Cortex of kidney (tissue), 1 donor: ENCODE results near the gene WDR36.

Experiments
- DNase-seq: peaks from one replicate; lab custom pipeline; 2025; lab: John Stamatoyannopoulos, UW

WDR36 gene

DNA sequence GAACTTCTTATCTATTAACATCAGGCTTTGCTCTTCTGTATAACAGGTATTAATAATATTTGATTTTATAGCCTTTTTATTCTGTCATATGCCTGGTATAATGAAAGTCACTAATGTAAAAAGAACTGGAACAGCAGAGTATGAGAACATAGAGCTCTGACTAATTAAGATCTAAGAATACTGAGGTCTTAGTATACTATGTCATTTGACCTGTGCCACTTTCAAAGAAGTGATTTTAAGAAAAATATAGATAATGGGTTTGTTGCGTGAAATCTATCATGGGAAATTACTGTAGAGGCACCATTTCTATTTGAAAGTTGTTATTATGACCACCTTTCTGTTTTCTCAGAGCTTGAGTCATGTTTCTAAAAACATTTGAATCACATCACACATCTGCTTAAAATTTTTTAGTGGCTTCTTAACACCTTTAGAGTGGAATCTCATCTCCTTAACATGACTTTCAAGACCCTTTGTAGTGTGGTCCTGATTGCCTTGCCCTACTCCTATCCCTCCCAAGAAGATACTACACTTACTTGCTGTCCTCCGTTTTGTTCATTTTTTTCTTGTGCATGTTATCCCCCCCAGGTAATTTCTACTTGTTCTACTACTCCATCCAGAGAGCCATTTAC lies 14.3 kb downstream of the WDR36 start:
- no peak for DNase-seq

DNA sequence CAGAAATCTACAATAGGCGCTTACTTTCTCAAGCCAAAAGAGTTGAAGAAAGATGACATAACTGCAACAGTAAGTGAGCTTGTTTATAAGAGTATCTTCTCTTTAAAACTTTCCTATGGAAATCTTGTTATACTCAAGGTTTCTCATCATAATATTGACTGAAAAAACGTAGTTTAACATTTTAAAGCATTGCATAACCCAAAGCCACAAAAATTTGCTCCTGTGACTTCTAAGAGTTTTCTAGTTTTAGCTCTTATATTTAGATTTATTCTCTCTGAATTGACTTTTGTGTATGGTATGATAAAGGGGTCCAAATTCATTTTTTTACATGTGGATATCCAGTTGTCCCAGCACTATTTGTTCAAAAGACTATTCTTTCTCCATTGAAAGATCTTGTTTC lies 15.2 kb downstream of the WDR36 start:
- DNase-seq, result no peak

DNA sequence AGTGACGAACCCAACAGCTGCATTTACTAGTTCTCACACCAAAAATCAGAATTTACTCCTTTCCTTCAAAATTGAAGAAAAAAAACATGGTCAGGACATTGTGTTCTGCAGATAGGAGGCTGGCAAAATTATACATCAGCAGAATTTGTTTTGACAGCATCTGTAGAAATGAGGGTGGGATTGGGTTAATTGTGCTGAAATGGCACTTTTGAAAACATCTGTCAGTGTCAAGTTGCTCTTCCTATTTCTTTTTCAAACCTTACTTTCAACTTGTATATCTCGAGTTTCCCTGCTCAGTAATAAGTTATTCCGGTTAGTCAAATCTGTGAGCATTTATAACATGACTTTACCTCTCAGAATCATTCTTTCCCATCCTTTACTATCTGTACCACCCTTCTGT lies 19.8 kb downstream of the WDR36 start:
- no peak for DNase-seq

DNA sequence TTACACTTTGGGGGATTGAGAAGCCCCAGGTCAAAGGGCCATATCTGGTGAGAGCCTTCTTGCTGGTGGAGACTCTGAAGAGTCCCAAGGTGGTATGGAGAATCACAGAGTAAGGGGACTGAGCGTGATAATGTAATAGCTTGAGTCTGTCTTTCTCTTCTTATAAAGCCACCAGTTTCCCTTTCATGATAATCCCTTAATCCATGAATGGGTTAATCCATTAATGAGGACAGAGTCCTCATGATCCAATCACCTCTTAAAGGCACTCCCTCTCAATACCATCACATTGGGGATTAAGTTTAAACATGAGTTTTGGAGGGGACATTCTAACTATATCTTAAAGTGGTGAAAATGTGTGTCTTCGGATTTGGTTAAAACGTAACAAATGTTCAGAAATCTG lies 21.5 kb downstream of the WDR36 start:
- no peak for DNase-seq

DNA sequence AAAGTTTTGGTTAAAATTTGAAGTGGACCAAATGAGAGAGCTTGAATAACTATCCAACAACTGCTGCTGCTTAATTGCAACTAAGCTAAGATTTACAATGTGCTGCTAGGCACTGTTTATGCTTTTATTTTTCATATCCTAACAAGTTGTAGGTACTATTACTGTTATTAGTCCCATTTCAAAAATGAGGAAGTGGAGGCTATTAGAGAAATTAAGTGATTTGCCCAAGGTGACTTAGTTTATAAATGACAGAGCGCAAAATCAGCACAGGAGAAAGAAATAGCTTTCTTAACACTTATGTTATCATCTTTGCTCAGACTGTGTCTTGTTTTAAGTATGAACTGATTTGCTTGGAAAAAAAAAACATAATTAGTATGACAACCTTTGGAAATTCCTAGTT lies 23.1 kb downstream of the WDR36 start:
- no peak for DNase-seq

DNA sequence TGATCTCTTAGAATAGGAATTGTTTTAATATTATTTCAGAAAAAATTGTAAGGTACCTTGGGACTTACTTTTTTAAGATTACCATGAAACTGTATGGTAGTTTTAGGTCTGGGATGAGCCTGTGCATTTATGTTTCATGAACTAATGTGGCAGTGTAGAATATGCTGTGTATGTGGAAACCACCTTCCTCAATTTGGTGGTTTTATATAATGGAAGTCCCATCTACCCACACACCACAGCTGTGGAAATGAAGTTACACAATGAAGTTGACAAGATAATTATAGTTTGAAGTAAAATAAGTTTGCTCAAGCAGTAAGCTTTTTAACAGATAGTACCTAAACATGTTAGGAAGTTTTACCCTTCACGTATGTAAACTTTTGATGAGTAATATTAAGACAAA lies 24.4 kb downstream of the WDR36 start:
- DNase-seq, result no peak

DNA sequence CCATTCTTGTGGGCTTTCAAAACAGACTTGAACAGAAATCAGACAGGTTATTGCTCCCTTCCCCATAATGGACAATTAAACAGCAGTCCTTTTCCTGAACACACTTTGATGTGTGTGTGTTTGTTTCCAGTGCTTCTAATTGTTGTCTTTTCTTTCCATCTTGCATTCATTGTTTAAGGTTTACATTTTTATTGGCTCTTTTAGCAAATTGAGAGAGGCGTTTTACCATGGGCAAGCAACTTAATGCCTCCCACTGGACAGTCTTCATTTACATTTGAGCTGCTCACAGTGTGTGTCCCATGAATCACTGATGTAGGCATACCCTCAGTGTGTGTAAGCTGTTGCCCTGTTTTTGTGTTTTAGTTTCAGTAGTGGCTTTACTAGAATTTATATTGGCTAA lies 25.0 kb downstream of the WDR36 start:
- no peak for DNase-seq

DNA sequence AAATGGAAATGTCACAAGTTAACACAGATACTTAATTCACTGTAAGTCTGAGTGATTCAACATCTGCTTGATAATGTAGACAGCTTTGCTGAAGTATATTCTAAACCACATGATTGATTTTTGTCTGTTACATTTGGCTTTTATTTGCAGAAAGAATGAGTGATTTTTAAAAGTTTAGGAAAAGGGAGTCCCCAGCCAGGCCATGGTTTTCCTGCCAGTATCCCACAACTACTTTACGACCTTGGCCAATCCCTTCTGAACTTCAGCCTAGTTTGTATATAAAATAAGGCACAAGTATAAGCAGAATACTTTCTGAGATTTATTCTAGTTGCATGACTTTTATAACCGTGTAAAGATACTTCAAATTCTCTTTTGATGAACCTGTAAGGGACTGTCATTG lies 27.1 kb downstream of the WDR36 start:
- DNase-seq, result no peak

DNA sequence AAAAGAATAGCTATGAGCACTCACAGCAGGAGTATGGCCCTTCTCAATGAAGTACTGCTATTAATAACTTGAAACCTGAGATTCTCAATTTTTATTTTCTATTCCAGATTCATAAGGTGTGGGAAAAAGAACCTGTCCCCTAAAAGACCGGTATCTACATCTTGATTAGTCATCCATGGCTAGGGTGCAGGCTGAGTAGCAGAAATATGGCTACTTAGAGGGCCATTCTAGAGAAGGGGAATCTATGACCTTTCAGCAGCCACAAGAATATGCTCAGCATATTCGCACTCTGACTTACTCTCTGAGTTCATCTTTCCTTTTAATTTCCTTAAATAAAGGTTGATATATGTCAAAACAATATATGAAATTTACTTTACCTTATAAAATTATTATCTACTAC lies 27.7 kb downstream of the WDR36 start:
- DNase-seq, result no peak

DNA sequence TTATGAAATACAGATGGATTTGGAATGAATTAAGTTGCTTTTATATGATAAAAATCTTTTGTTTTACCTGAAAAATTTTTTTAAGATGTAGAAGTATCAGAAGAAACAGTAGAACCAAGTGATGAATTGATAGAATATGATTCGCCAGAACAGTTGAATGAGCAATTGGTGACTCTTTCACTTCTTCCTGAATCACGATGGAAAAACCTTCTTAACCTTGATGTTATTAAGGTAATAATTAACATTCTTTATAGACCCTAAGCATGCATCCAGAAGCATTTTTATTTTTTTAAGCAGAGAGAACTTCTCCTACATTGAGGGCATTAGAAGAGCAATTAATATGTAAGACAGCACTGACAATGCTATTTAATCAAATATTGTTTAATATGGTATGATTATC lies 28.8 kb downstream of the WDR36 start:
- no peak for DNase-seq

DNA sequence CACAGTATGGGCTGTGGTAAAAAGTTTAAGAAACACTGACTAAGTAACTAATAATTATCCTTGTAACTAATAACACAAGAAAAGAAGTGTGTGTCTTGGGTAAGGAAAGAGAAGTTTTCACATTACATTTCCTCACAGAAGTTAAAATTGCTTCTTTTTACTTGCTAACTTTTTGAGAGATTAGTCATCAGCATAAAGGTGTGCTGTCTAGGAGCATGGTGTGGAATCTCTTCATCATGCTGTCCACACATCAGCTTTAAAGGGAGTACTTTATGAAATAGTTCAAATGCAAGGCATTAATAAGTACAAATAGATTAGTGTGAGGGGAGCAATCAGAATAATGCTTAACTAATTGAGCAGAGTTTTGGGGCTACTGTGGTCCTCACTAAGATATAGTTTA lies 29.8 kb downstream of the WDR36 start:
- no peak for DNase-seq

DNA sequence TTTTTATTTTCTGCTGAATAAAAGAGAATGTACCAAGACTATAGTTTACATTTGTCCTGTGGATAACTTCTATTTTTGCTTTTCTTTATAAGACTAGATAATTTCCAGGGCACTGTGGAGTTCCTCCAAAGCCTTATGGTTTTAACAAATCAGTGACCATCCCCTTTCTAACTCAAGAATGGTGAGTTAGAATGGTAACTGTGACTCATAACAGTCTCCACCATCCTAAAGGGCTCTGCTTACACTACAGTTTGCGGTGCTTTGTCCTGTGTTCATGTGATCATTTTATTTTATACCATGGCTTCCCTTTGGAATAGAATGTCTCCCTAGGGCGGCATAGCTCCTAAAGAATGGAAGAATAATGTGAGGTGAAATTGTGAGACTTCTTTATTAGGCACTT lies 30.2 kb downstream of the WDR36 start:
- DNase-seq, result no peak

DNA sequence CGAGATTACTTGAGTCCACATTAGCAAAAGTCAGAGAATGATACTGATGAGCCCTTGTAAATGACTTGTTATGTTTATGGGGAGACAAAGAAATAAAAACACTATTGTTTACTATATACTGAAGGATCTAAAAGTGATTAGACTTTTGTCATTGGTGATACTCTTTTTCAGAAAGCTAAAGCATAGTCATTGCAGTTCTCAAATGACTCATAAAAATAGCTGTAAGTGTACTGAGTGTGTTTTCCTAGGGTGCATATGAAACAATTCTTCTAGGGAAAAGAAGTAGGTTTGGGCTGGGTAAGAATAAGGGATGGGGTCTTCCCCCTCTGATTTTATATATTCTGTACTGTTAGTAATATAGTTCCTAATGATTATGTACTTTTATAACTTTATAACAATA lies 32.6 kb downstream of the WDR36 start:
- no peak for DNase-seq

DNA sequence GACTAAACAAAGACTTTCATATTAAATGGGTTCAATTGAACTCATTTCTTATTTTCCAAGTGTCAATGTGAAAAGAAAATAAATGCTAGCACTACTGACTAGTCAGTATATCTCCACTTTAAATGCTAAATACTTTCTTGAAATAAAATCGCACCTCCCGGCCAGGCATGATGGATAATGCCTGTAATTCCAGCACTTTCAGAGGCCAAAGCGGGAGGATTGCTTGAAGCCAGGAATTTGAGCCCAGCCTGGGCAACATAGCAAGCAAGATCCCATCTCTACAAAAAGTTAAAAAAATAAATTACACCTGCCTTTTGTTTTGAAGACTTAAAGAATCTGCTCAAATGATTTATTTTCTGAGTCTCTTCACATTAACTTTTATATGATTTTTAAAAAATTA lies 34.7 kb downstream of the WDR36 start:
- DNase-seq, result no peak

DNA sequence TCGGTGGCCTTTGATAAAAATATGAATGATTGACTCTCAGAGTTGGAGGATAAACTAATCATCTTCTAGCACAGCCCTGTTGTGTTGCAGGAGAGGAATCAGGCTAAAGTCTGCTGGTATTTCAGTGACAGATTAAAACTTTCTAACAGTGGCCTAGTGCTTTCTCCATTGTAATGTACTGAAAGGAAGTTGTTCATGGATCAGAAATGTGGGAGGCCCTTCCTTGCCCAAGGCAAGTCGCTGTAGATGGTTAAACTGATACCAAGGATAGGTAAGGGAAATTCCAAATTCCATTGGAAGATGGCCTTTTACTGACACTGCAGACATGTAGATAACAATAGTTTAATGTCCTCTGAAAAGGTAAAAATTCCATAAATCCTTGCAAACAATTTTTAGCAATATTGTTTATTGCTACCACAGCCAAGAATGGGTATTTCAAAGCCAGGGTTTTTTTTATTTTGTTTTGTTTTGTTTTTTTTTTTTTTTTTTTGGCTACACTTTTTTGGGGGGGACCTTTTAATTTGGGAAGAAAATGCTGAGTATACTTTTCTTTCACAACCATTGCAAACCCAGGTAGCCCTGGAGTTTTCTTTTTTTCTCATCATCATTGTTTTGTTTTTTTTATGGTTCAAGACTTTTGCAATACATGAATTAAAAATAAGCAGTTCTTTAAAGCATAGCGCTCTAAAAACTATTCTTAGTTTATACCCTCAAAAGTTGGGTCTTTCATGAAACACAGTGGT lies 35.5 kb downstream of the WDR36 start:
- no peak for DNase-seq

DNA sequence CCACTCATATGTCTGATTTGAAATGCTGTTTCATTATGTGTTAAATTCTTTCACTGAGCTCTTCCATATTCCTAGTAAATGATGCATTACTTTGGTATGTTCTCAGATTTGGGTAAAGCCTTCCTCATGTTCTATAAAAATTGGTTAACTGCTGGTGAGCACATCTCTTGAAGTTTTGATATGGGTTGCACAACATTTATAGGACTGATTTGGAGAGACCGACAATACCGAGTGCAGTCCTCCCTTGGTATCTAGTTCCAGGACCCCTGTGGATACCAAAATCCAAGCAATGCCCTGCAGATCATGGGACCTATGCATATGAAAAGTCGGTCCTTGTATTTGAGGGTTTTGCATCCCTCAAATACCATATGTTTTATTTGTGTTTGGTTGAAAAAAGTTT lies 37.8 kb downstream of the WDR36 start:
- DNase-seq, result no peak

DNA sequence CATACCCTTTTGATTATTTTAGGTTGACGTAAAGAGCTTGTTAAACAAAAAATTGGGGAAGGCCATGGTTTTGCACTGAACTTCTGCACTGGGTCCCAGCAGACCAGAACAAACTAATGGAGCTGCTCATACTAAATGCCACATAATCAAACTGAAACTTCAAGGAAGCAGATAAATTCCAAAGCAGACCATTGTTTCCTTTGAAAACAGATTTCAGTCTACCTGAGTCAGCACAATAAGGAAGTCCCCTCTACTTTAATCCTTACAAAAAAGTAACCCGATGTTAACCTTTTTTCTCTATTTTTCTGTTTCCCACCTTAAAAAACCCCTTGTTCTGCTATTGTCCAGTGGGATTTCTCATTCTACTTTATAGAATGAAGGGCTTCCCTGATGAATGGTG lies 39.2 kb downstream of the WDR36 start:
- DNase-seq, result no peak

DNA sequence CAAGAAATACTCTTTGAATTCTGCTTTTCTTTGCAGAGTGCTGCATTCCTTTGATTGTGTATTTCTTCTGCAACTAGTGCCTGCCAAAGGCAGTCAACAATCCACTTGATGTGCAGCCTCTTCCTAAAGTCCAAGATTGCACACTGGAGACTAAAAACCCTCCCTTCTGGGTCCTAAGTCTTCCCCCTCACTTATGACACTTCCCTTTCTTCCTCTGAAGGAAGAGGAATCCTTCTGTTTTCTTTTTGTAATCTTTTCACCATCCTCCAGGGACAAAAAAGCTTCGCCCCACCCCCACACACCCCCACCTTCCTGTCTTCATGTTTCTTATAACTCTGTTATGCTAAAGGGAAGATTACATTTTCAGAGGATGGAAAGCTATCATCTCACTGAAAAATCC lies 39.9 kb downstream of the WDR36 start:
- DNase-seq, result no peak

DNA sequence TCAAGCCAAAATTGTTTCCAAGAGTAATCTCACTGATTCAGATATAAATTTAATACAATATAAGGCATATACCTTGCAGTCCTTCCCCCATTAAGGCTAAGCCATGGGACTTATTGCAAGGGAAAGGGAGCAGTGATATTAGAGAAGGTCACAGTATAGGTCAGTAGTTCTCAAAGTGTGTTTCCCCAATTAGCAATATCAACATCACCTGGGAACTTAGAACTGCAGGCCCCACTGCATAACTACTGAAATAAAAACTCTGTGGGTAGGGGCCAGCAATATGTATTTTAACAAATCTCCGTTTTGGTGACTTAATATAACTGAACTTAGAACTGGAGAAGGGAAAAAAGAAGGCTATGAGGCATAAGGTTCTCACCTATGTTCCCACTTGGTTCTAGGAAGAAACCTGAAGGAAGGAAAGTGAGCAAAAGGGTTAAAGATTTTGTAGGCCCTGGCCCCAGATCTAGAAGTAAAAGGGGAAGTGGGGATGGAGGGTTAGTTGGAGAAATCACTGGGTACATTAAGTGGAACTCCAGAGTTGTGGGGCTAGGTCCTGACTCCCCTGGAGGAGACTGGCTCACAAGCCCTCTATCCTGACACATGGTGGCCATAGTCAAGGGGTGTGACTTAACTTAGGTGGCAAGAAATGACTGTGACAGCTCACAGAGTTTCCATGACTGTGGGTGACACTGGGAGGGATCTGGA lies 40.7 kb downstream of the WDR36 start:
- no peak for DNase-seq

DNA sequence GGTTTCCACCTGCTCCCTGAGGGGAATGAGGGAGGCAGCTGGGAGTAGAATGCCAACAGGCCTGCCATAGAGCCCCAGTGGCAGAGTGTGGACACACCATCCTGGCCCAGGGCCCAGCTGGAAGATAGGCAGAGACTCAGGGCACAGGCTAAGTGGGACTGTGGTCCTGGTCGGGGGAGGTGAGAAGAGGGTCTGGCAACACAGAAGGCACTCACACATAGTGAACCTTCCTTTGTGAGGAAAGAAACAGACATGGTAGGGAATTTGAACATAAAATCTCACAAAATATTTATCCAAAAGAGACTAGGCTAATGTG lies 41.2 kb downstream of the WDR36 start:
- DNase-seq, result no peak

DNA sequence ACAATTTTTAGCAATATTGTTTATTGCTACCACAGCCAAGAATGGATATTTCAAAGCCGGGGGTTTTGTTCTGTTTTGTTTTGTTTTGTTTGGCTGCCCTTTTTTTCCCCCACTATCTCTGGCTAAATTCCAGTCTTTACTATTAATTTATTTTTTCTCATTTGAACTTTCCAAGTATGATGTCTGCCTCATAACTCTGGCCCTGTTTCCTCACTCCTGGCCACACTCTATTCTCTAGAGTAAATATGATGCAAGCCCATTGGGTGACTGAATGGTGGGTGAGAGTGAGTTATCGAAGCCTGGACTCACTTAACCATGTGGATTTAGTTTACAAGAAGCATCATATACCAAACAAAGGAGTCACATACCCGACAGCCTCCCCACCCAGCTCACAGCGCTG lies 41.9 kb downstream of the WDR36 start:
- DNase-seq, result no peak

DNA sequence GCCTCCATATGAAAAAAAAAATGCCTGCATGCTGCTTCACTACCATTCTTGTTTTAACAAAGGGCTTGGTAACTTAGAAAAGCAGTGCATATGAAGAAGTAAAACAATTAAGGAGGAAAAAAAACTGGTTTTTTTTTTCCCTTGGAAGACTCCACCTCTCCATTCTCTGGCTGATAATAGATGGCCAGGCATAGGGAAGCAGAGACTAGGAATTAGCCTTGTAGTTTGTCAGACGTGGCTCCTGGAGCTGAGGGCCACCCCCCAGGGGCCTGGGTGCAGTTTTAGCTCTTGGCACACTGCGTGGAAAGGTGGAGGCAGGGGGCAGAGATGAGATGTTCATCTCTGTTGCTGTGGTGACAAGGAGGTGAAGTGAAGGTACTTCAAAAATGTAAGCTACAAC lies 42.7 kb downstream of the WDR36 start:
- no peak for DNase-seq

DNA sequence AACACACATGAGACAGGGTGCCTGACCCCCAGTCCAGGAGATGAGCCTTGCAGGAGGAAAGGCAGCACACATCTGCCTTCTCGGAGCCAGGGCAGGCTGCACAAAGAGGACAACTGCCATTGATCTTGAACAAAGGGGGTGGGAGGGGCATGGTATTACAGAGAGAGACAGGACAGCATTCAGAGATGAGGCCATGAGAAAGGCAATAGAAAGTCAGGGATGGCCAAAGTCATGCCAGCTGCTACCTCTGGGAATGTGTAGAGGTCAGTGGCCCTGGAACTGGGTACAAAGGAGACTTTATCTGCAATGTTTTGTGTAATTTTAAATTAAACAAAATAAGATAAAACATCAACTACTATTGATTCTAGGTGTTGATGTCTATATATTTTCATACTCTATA lies 43.2 kb downstream of the WDR36 start:
- DNase-seq, result no peak

DNA sequence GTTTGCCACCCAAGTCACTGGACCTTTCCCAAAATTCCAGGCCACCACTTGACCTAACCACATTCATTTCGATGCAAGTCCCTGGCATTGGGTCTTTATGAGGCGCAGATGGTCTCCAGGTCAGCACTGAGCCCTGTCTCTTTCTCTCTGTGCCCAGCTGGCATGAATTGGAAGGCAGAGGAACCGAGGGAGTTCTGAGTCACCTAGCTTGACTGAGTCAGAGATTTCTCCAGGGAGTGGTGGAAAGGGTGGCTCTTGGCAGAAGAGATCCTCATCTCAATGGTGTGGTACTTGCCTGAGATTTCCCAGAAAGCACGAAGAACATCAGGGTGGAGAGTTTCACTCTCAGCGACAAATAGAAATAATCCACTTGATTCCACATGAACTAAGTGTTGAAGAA lies 43.8 kb downstream of the WDR36 start:
- DNase-seq, result no peak
